H9 (cell line): Measurements from ENCODE around the gene KRTAP12-2. TPM values are rescaled to one million over a fixed set of nuclear protein-coding genes. Genes with fewer than 3 reads are reported as not detected.
A peak's percentile ranks its signal among the peaks of the same experiment; 100 is the strongest.

Source experiments
- DNase-seq: peaks from one replicate; pipeline ENCODE4 v3.0.0-alpha.2; 2017
- H2AFZ ChIP-seq: one replicate; pipeline ENCODE4 v1.6.1; 2013; ENCODE audit warnings: mild to moderate bottlenecking, low read length, control low read depth, moderate library complexity
- H2AK5ac ChIP-seq: 2 replicates; pipeline ENCODE4 v1.6.1; 2013; ENCODE audit warnings: low read length, control low read depth, mixed read lengths; ENCODE audit not compliant: insufficient read length
- H2BK120ac ChIP-seq: one replicate; pipeline ENCODE4 v1.6.1; 2013; ENCODE audit warnings: low read depth, mild to moderate bottlenecking, low read length, control low read depth, inconsistent platforms; ENCODE audit not compliant: poor library complexity, severe bottlenecking
- H2BK12ac ChIP-seq: 2 replicates; pipeline ENCODE4 v1.6.1; 2013; ENCODE audit warnings: low read length, control low read depth, mixed read lengths, low read depth; ENCODE audit not compliant: insufficient read length
- H2BK15ac ChIP-seq: 2 replicates; pipeline ENCODE4 v1.6.1; 2013; ENCODE audit warnings: low read depth, low read length, control low read depth
- H2BK20ac ChIP-seq: one replicate; pipeline ENCODE4 v1.6.1; 2013; ENCODE audit warnings: low read depth, mild to moderate bottlenecking, low read length, control low read depth, inconsistent platforms; ENCODE audit not compliant: poor library complexity, severe bottlenecking
- H2BK5ac ChIP-seq: 2 replicates; pipeline ENCODE4 v1.6.1; 2013; ENCODE audit warnings: low read length, control low read depth, mixed read lengths; ENCODE audit not compliant: insufficient read length
- H3K14ac ChIP-seq: 2 replicates; pipeline ENCODE4 v1.6.1; 2013; ENCODE audit warnings: low read length, control low read depth; ENCODE audit not compliant: insufficient read depth
- H3K18ac ChIP-seq: 2 replicates; pipeline ENCODE4 v1.6.1; 2013; ENCODE audit warnings: low read depth, mild to moderate bottlenecking, mixed read lengths, low read length, control low read depth; ENCODE audit not compliant: insufficient read length
- H3K23ac ChIP-seq: 2 replicates; pipeline ENCODE4 v1.6.1; 2013; ENCODE audit warnings: low read length, control low read depth, mixed read lengths, low read depth; ENCODE audit not compliant: insufficient read length
- H3K23me2 ChIP-seq: 2 replicates; pipeline ENCODE4 v1.6.1; 2013; ENCODE audit warnings: low read depth, mild to moderate bottlenecking, mixed read lengths, low read length, control low read depth; ENCODE audit not compliant: insufficient read length, poor library complexity, severe bottlenecking
- H3K27ac ChIP-seq: 2 replicates; pipeline ENCODE4 v1.5.1; 2013; ENCODE audit warnings: low read length, control low read depth, mixed read lengths, low read depth; ENCODE audit not compliant: insufficient read length
- H3K27me3 ChIP-seq: 2 replicates; pipeline ENCODE4 v1.6.1; 2013; ENCODE audit warnings: low read length, control low read depth, inconsistent platforms; ENCODE audit not compliant: insufficient read depth
- H3K4ac ChIP-seq: 2 replicates; pipeline ENCODE4 v1.6.1; 2013; ENCODE audit warnings: low read depth, mild to moderate bottlenecking, control low read depth, inconsistent platforms, low read length, moderate library complexity
- H3K4me1 ChIP-seq: 2 replicates; pipeline ENCODE4 v1.6.1; 2013; ENCODE audit warnings: low read length, control low read depth, inconsistent platforms; ENCODE audit not compliant: insufficient read depth
- H3K4me2 ChIP-seq: 2 replicates; pipeline ENCODE4 v1.6.1; 2013; ENCODE audit warnings: low read length, control low read depth, mixed read lengths; ENCODE audit not compliant: insufficient read length, insufficient read depth
- H3K56ac ChIP-seq: 2 replicates; pipeline ENCODE4 v1.6.1; 2013; ENCODE audit warnings: low read depth, mild to moderate bottlenecking, mixed read lengths, low read length, control low read depth; ENCODE audit not compliant: insufficient read length
- H3K79me1 ChIP-seq: 2 replicates; pipeline ENCODE4 v1.6.1; 2013; ENCODE audit warnings: low read depth, mild to moderate bottlenecking, moderate library complexity, low read length, control low read depth, inconsistent platforms; ENCODE audit not compliant: insufficient read depth, poor library complexity, severe bottlenecking
- H3K79me2 ChIP-seq: 2 replicates; pipeline ENCODE4 v1.6.1; 2013; ENCODE audit warnings: low read length, control low read depth, inconsistent platforms; ENCODE audit not compliant: insufficient read depth
- H3K9ac ChIP-seq: 2 replicates; pipeline ENCODE4 v1.6.1; 2013; ENCODE audit warnings: low read length, control low read depth, mixed read lengths; ENCODE audit not compliant: insufficient read length; ENCODE audit errors: extremely low read depth
- H3K9me3 ChIP-seq: one replicate; pipeline ENCODE4 v1.6.1; 2013; ENCODE audit warnings: low read depth, low read length, inconsistent platforms; ENCODE audit not compliant: control insufficient read depth
- H3T11ph ChIP-seq: one replicate; pipeline ENCODE4 v1.6.1; 2013; ENCODE audit warnings: mild to moderate bottlenecking, low read length, control low read depth, inconsistent platforms
- H4K20me1 ChIP-seq: one replicate; pipeline ENCODE4 v1.6.1; 2013; ENCODE audit not compliant: control insufficient read depth, insufficient read length, insufficient read depth
- H4K5ac ChIP-seq: 2 replicates; pipeline ENCODE4 v1.6.1; 2013; ENCODE audit warnings: low read depth, mild to moderate bottlenecking, mixed read lengths, low read length, control low read depth; ENCODE audit not compliant: insufficient read length
- H4K8ac ChIP-seq: replicated peaks from 2 replicates; pipeline ENCODE4 v1.6.1; 2013; ENCODE audit warnings: low read length, control low read depth, mixed read lengths, low read depth; ENCODE audit not compliant: insufficient read length
- H4K91ac ChIP-seq: 2 replicates; pipeline ENCODE4 v1.6.1; 2013; ENCODE audit warnings: low read depth, mild to moderate bottlenecking, moderate library complexity, mixed read lengths, low read length, control low read depth; ENCODE audit not compliant: insufficient read length
- H3K27ac Mint-ChIP-seq, 3 experiments: 2 replicates in 2 of 3; 3 replicates in 1 of 3; pipeline ENCODE4 v1.8.0; 2020 to 2021; ENCODE audit warnings: mixed read lengths in 3 of 3, mild to moderate bottlenecking in 1 of 3, moderate library complexity in 1 of 3
- H3K27me3 Mint-ChIP-seq: 2 replicates; pipeline ENCODE4 v1.8.0; 2021; ENCODE audit warnings: low read depth, mild to moderate bottlenecking, moderate library complexity, mixed read lengths
- H3K36me3 Mint-ChIP-seq, 3 experiments: 2 replicates in 2 of 3; 3 replicates in 1 of 3; pipeline ENCODE4 v1.8.0; 2020 to 2021; ENCODE audit warnings: low read depth in 3 of 3, mixed read lengths in 3 of 3; ENCODE audit not compliant: insufficient read depth in 1 of 3
- H3K4me1 Mint-ChIP-seq, 2 experiments: 2 replicates each; pipeline ENCODE4 v1.8.0; 2020; ENCODE audit warnings: mixed read lengths in 2 of 2
- H3K4me3 Mint-ChIP-seq, 2 experiments: 2 replicates in 1 of 2; 3 replicates in 1 of 2; pipeline ENCODE4 v1.8.0; 2020 to 2021; ENCODE audit warnings: mild to moderate bottlenecking in 2 of 2, mixed read lengths in 2 of 2, moderate library complexity in 1 of 2
- H3K9me3 Mint-ChIP-seq, 2 experiments: 2 replicates in 1 of 2; 3 replicates in 1 of 2; pipeline ENCODE4 v1.8.0; 2020; ENCODE audit warnings: mild to moderate bottlenecking in 2 of 2, mixed read lengths in 2 of 2, moderate library complexity in 1 of 2
- CTCF ChIP-seq: fragments of 200-600 bp; sonication (generic); conservative IDR thresholded peaks from 3 replicates; pipeline ENCODE4 v1.8.0; 2021; ENCODE audit warnings: antibody characterized with exemption, mild to moderate bottlenecking
- WGBS: extraction: QIAGEN DNeasy Blood & Tissue Kit; methylation state at CpG from one replicate; pipeline ENCODE4 v1.1.7; 2013; ENCODE audit warnings: missing lambda C conversion rate, low lambda C conversion rate, mixed read lengths; ENCODE audit not compliant: insufficient read length; ENCODE audit errors: extremely low coverage; 5-methylcytosine and 5-hydroxymethylcytosine counted together
- total RNA-seq: library from RNA; stranded (reverse); gene quantifications from 2 replicates; pipeline ENCODE4 v1.2.1, GENCODE V29; 2021

The KRTAP12-2 gene
- total RNA-seq, 1 experiment from 2014 or later = not detected

GRCh38 chr21:44708213-44708865 is 41.6 kb upstream of the KRTAP12-2 start:
- Mint-ChIP-seq H3K27ac (no peak overlapping the region), H3K27me3 (peaks cover 77% of the 10 kb centered on the region), H3K36me3 (no peaks in the 10 kb centered on the region; a peak in 1 of 7 replicates), H3K4me3 (peak overlapping the region; percentile 54 to 73), H3K9me3 (no peaks in the 10 kb centered on the region), H3K4me1 (peaks cover 71 to 79% of the 10 kb centered on the region in 2 experiments)
- Histone ChIP-seq H3K4me2 (peak overlapping the region; percentile 39), H3K79me1 (no peaks in the 10 kb centered on the region), H2BK120ac (no peak overlapping the region), H2BK5ac (no peak overlapping the region), H2AFZ (no peak overlapping the region), H3K14ac (peak overlapping the region; percentile 62; the same call in 1 of the 2 replicates), H2AK5ac (no peak overlapping the region), H3K23me2 (peaks cover 38% of the 10 kb centered on the region), H3K9ac (no peak overlapping the region), H3K9me3 (no peaks in the 10 kb centered on the region), H3K23ac (no peak overlapping the region), H2BK15ac (no peak overlapping the region), H3K4me1 (peaks cover 7% of the 10 kb centered on the region; the same call in 1 of the 2 replicates), H4K5ac (no peak overlapping the region), H2BK12ac (no peak overlapping the region), H4K8ac (no peak overlapping the region), H4K20me1 (no peaks in the 10 kb centered on the region), H2BK20ac (no peak overlapping the region), H3T11ph (no peak overlapping the region), H3K4ac (no peak overlapping the region), H3K79me2 (no peaks in the 10 kb centered on the region), H4K91ac (no peak overlapping the region), H3K27ac (no peak overlapping the region), H3K18ac (peak overlapping the region; percentile 15), H3K27me3 (peaks cover 52% of the 10 kb centered on the region; the same call in 1 of the 2 replicates), H3K56ac (no peak overlapping the region)
- DNase-seq = peak; percentile 71
- no CpG with 5 or more reads among the region's 13 CpGs for WGBS
- no peak for TF ChIP-seq CTCF
